Measurements from ENCODE around the gene TAOK1.

TAOK1 gene

DNA sequence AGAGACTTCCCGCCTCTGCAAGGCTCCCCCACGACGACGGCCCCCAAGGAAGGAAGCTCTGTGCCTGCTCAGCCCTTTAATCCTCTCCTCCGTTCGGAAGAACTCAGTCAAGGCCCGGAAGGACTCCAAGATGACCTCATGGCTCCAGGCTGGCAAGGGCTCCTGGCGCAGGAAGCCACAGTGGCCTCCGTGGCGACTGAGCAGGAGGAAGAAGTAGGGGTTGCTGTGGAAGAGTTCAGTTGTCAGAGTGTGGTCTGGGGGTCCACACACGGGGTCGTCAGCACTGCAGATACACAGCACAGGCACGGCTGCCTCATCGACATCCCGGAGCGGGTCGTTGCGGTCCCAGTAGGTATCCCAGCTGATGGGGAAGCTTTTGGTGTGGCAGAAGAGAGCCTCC lies 172.5 kb downstream of the TAOK1 start:
- ATAC-seq (replicated peaks; ENCODE audit: extremely low read depth, poor library complexity, severe bottlenecking) (no peak), DNase-seq (ENCODE audit: low spot score in 2 of 2) (no peak)
- Mint-ChIP-seq H3K4me3 (peak overlapping the region; percentile 38), H3K9me3 (no peaks in the 10 kb centered on the region), H3K36me3 (ENCODE audit: insufficient read depth) (peaks cover 16% of the 10 kb centered on the region), H3K27ac (ENCODE audit: low read depth) (peak overlapping the region; percentile 75), H3K27me3 (no peaks in the 10 kb centered on the region), H3K4me1 (peaks cover 46% of the 10 kb centered on the region)

DNA sequence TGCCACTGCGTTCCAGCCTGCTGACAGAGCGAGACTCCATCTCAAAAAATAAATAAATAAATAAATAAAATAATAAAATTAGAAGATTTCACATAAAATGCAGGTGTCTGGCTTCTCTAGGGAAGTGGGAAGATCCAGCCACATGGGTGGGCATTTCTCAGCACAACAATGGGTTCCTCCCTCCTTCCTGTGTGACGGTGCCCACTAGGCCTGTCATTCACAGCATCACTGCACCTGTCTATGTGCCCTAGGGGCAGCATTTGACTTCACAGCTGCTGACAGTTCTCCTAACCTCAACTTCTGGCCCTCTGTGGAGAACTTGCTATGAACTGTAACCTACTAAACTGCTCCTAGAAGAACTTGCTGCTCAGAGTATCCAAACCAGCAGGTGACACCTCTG lies 173.7 kb downstream of the TAOK1 start:
- Mint-ChIP-seq H3K9me3 (no peaks in the 10 kb centered on the region), H3K27ac (ENCODE audit: low read depth) (no peak overlapping the region), H3K27me3 (no peaks in the 10 kb centered on the region), H3K4me3 (peak overlapping the region; percentile 27), H3K4me1 (peaks cover 42% of the 10 kb centered on the region), H3K36me3 (ENCODE audit: insufficient read depth) (peaks cover 22% of the 10 kb centered on the region)
- DNase-seq (ENCODE audit: low spot score in 2 of 2): no peak
- ATAC-seq (replicated peaks; ENCODE audit: extremely low read depth, poor library complexity, severe bottlenecking): no peak

- Mint-ChIP-seq H3K27ac (ENCODE audit: low read depth) (peak overlapping the region; percentile 92), H3K4me1 (peaks cover 47% of the 10 kb centered on the region), H3K4me3 (peak overlapping the region; percentile 97), H3K9me3 (no peaks in the 10 kb centered on the region), H3K36me3 (ENCODE audit: insufficient read depth) (peaks cover 22% of the 10 kb centered on the region), H3K27me3 (no peaks in the 10 kb centered on the region)
- peak; percentile 40 to 49 for DNase-seq (ENCODE audit: low spot score in 2 of 2)
- ATAC-seq (replicated peaks; ENCODE audit: extremely low read depth, poor library complexity, severe bottlenecking): peak; percentile 35
These were observed 175.7 kb downstream of the TAOK1 start for GRCh38 chr17:29565643-29566472.

GRCh38 chr17:29566473-29567303 lies 176.5 kb downstream of the TAOK1 start, which contains the start of gene ABHD15:
ABHD15 (minus strand) TSS chr17:29567037; CDS start chr17:29566966, 71 bp downstream.
- ATAC-seq (replicated peaks; ENCODE audit: extremely low read depth, poor library complexity, severe bottlenecking) (peak; percentile 42), DNase-seq (ENCODE audit: low spot score in 2 of 2) (peak; percentile 45 to 49)
- H3K27ac Mint-ChIP-seq (ENCODE audit: low read depth): peak within 1 kb of the TSS; percentile 93

DNA sequence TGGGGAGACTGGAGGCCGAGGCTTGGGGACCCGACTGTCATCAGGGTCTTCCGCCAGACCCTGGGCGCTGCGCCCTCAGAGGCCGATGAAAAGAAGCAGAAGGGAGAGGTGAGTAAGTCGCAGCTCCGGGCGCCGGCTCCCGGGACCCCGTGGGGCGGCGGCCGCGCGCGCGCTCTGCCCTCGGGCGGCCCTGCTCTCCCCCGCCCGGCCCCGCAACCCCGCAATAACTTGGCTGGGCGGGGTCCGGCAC lies 177.1 kb downstream of the TAOK1 start:
- peaks cover 17% of the 10 kb centered on the region for H3K36me3 Mint-ChIP-seq (ENCODE audit: insufficient read depth)
- DNase-seq (ENCODE audit: low spot score in 2 of 2) (no peak), ATAC-seq (replicated peaks; ENCODE audit: extremely low read depth, poor library complexity, severe bottlenecking) (peak; percentile 4)
- H3K4me3 Mint-ChIP-seq: peak overlapping the region; percentile 97
- H3K9me3 Mint-ChIP-seq: no peaks in the 10 kb centered on the region
- no peak overlapping the region for H3K27ac Mint-ChIP-seq (ENCODE audit: low read depth)
- H3K27me3 Mint-ChIP-seq: no peaks in the 10 kb centered on the region
- peaks cover 44% of the 10 kb centered on the region for H3K4me1 Mint-ChIP-seq

More at GRCh38 chr17:29566473-29567303, 176.5 kb downstream of the TAOK1 start, which contains the start of gene ABHD15:
- Mint-ChIP-seq H3K27me3 (no peaks in the 10 kb centered on the region), H3K4me3 (peak within 1 kb of the TSS; percentile 97), H3K4me1 (peaks cover 50% of the 10 kb centered on the region), H3K36me3 (ENCODE audit: insufficient read depth) (peaks cover 22% of the 10 kb centered on the region), H3K9me3 (no peaks in the 10 kb centered on the region)

- H3K4me1 Mint-ChIP-seq: peaks cover 39% of the 10 kb centered on the region
- H3K36me3 Mint-ChIP-seq (ENCODE audit: insufficient read depth): peaks cover 14% of the 10 kb centered on the region
- H3K9me3 Mint-ChIP-seq: no peaks in the 10 kb centered on the region
- peak; percentile 68 for ATAC-seq (replicated peaks; ENCODE audit: extremely low read depth, poor library complexity, severe bottlenecking)
- DNase-seq (ENCODE audit: low spot score in 2 of 2): peak; percentile 60 to 61
- peak overlapping the region; percentile 97 for H3K4me3 Mint-ChIP-seq
- peak overlapping the region; percentile 93 for H3K27ac Mint-ChIP-seq (ENCODE audit: low read depth)
- no peaks in the 10 kb centered on the region for H3K27me3 Mint-ChIP-seq
These were observed 177.6 kb downstream of the TAOK1 start for GRCh38 chr17:29567554-29568330.

DNA sequence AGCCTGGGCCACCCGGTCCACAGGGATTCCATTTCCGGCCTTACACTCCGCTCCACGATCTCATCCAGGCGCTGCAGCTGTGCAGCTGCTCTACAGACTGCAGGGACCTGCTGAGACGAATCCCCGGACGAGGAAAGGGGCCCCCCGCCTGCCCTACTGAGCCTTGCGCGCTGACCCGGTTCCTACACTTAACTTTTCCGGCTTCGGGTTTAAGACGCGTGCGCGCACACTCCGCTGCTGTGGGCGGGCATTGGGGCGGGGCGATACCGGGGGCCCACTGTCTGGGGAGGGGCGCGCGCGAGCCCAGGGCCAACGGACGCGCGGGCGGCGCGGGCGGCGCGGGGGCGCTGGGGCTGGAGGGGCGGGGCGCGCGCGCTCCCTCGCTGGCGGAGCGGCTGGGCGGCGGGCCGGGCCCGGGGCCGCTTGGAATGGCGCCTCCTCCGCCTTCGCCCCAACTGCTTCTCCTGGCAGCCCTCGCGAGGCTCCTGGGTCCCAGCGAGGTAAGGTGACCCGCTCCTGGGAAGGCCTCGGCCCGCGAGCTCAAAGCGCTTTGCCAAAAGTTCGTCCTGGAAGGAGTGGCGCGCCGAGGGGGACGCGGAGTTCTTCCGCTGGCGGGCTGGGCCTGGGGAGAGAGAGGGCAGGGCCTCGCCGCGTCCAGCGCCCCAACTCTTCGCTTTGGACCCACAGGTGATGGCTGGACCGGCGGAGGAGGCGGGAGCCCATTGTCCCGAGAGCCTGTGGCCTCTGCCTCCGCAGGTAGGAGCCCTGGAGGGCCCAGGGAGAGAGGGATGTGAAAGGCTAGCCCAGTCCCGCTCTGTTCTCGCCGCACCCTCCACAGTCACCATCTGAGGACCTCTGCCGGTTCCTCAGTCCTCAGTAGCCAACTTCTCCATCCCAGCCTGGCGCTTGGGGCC lies 178.4 kb downstream of the TAOK1 start, which contains the start of gene TP53I13:
TP53I13 (plus strand) TSS at position 371 of the 914 bp plus-strand sequence; CDS start at position 429, 58 bp downstream.
- no peaks in the 10 kb centered on the region for H3K9me3 Mint-ChIP-seq
- H3K27me3 Mint-ChIP-seq: no peaks in the 10 kb centered on the region
- H3K27ac Mint-ChIP-seq (ENCODE audit: low read depth): peak within 1 kb of the TSS; percentile 93
- peaks cover 15% of the 10 kb centered on the region for H3K36me3 Mint-ChIP-seq (ENCODE audit: insufficient read depth)
- H3K4me3 Mint-ChIP-seq: peak within 1 kb of the TSS; percentile 97
- H3K4me1 Mint-ChIP-seq: peaks cover 37% of the 10 kb centered on the region
- peak; percentile 45 for ATAC-seq (replicated peaks; ENCODE audit: extremely low read depth, poor library complexity, severe bottlenecking)
- peak; percentile 54 to 72 for DNase-seq (ENCODE audit: low spot score in 2 of 2)

GRCh38 chr17:29569245-29569950 lies 179.2 kb downstream of the TAOK1 start:
- ATAC-seq (replicated peaks; ENCODE audit: extremely low read depth, poor library complexity, severe bottlenecking): no peak
- Mint-ChIP-seq H3K36me3 (ENCODE audit: insufficient read depth) (peaks cover 18% of the 10 kb centered on the region), H3K4me3 (peak overlapping the region; percentile 97), H3K27ac (ENCODE audit: low read depth) (peak overlapping the region; percentile 93), H3K9me3 (no peaks in the 10 kb centered on the region), H3K4me1 (peaks cover 36% of the 10 kb centered on the region), H3K27me3 (no peaks in the 10 kb centered on the region)
- DNase-seq (ENCODE audit: low spot score in 2 of 2): peak in 1 of 2 donors; percentile 7

GRCh38 chr17:29570521-29570920 lies 180.4 kb downstream of the TAOK1 start:
- no peak for DNase-seq (ENCODE audit: low spot score in 2 of 2)

GRCh38 chr17:29571486-29571882 lies 181.3 kb downstream of the TAOK1 start:
- DNase-seq (ENCODE audit: low spot score in 2 of 2) (no peak), ATAC-seq (replicated peaks; ENCODE audit: extremely low read depth, poor library complexity, severe bottlenecking) (no peak)
- no peaks in the 10 kb centered on the region for H3K27me3 Mint-ChIP-seq
- H3K36me3 Mint-ChIP-seq (ENCODE audit: insufficient read depth): peaks cover 20% of the 10 kb centered on the region
- peaks cover 26% of the 10 kb centered on the region for H3K4me1 Mint-ChIP-seq
- H3K27ac Mint-ChIP-seq (ENCODE audit: low read depth): no peak overlapping the region
- H3K9me3 Mint-ChIP-seq: no peaks in the 10 kb centered on the region
- no peak overlapping the region for H3K4me3 Mint-ChIP-seq

More at GRCh38 chr17:29570521-29570920, 180.4 kb downstream of the TAOK1 start:
- no peaks in the 10 kb centered on the region for H3K9me3 Mint-ChIP-seq
- H3K4me1 Mint-ChIP-seq: peaks cover 33% of the 10 kb centered on the region
- no peak overlapping the region for H3K27ac Mint-ChIP-seq (ENCODE audit: low read depth)
- peaks cover 23% of the 10 kb centered on the region for H3K36me3 Mint-ChIP-seq (ENCODE audit: insufficient read depth)
- H3K27me3 Mint-ChIP-seq: no peaks in the 10 kb centered on the region
- no peak for ATAC-seq (replicated peaks; ENCODE audit: extremely low read depth, poor library complexity, severe bottlenecking)
- peak overlapping the region; percentile 3 for H3K4me3 Mint-ChIP-seq
